NCI-H345 treated with DMSO at 0.1 percent for 48 hours (cell line): ENCODE data around the gene CYTH1.
"Not testable (repeated sequence)": the region's sequence is repeated elsewhere in the genome, so short reads cannot be mapped to it uniquely, and the experiment has no call there.

ENCODE experiments used
- DNase-seq: peaks from one replicate; lab custom pipeline; 2025; ENCODE audit not compliant: unreplicated experiment; lab: John Stamatoyannopoulos, UW

Gene CYTH1

DNA sequence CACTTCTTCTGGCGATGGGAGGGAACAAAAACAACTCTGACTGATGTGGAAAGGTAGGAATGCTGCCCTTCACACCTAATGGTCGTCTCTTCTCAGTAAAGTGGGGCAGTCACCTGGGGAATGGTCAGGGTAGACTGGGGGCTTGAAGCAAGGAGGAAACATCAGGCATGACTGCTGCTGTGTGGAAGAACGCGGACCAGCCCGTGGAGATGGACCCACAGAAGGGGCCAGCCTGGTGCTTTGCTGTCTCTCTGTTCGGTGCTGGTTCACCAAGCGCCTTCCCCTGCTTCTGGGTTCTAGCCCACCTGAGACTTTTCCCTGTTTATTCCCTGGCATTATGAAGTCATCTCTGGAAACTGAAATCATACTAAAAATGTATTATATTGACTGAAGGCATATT, 108.7 kb downstream of the CYTH1 start:
- DNase-seq = no peak

DNA sequence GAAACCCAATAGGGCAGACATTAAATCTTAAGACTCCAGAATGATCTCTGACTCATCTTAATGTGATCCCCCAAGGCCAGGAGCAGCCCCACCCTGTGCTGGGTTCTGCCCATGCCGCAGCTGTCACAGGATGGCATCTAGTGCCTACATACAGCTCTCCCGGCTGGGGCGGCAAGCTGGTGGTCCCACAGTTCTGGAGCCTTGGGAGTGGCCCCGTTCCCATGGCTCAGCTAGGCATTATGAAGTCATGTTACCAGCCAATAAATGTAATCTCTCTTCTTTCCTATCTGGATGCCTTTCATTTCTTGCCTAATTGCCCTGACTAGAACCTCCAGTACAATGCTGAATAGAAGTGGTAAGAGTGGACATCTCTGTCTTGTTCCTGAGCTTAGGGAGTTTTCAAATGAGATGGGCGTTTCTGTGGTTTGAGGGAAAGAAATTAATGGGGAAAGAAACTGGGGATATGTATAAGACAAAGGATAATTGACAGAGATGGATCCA, 109.2 kb downstream of the CYTH1 start:
- DNase-seq = no peak

- DNase-seq = no peak
These were observed 110.1 kb downstream of the CYTH1 start for GRCh38 chr17:78672005-78672404.

- DNase-seq = not testable (repeated sequence)
These were observed 110.4 kb downstream of the CYTH1 start for GRCh38 chr17:78671726-78672001.

DNA sequence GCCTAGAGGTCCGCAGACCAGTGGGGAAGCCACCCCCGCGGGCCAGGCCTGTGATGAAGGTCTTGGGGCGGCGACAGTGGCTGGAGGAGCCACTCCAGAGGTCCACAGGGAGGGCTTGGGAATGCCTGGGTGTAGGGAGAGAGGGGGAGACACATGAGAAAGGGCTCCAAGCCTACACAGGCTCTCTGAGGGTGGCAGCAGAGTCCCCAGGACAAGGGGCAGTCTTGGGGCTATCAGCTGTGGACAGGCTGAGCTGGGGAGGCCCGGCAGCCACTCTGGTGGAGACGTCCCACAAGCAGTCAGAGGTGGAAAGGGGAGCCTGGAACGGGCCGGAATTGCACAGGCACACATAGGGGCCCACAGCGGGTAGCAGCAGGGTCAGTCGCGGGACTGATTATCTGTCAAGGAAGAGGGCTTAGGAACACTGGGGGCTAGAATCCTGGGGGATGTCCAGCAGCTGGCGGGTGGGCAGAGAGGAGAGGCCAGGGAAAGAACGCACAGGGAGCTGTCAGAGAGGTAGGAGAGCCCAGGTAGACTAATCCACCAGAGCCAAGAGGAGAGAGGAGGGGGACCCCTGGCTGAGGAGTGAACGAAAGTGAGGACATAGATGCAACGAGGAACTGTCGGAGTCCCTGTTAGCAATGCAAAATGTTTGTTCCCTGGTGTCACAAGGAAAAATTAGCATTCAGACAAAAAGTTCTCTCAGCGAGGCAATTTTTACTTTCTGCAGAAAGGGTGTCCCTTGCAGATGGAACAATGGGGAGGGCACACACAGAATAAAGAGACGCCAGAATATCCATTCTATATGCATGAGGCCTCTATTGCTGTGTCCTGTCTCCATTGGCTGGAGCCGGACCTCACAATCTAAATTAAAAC, 111.0 kb downstream of the CYTH1 start:
- no peak for DNase-seq

- no peak for DNase-seq
These were observed 112.0 kb downstream of the CYTH1 start for GRCh38 chr17:78669975-78670518.

DNA sequence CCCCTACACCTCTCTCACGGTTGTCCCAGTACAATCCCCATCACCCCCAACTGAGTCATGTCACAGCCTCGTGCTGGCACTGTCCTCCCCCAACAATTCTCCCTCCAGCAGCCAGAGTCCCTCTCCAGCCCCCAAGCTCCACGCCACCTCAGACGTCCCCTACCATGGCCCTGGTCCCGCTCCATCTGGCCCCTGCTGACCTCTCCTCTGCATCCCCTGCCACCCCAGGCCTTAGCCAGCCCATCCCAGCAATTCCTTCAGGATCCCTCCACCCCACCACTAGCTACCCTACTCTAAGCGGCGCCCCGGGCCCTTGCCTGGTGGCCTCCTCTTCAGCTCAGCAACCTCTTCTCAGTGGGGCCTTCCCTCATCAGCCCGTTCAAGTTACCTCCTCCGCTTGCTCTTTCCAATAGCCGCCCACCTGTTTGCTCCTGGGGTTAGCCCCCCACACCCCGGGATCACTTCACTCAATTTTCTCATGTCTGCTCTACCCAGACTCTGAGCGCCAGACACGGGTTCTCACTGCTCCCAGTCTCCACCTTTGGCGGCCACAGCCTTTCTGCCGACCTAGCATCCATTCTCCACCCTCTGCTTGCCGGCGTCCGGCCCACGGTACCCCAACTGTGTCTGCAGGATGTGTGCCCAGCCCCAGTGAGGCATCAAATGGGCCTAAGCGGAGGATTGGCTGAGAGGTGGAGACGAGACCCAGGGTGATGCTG, 112.7 kb downstream of the CYTH1 start:
- DNase-seq = no peak

DNA sequence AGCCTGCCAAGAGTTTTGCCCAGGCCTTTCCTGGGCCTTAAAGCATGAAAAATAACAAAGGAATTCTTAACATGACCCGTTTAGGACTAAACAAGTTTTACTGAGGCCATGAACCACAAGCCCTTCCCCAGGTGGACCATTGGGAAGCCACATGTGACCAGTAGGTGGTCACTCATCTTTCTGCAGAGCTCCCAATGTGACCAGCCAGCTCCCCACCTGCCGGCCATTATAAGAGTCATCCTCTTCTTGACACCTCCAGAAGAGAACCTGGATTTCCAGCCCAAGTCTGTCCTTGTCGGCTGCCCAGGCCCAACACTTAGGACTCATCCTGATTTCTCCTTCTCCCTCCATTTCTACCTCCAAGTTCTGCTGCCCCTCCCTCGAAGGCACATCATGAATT, 113.2 kb downstream of the CYTH1 start:
- DNase-seq = no peak

- no peak for DNase-seq
These were observed 114.1 kb downstream of the CYTH1 start for GRCh38 chr17:78667741-78668640.

GRCh38 chr17:78667091-78667490, 115.0 kb downstream of the CYTH1 start:
- DNase-seq = no peak

GRCh38 chr17:78665952-78666920, 115.8 kb downstream of the CYTH1 start:
- DNase-seq = no peak

DNA sequence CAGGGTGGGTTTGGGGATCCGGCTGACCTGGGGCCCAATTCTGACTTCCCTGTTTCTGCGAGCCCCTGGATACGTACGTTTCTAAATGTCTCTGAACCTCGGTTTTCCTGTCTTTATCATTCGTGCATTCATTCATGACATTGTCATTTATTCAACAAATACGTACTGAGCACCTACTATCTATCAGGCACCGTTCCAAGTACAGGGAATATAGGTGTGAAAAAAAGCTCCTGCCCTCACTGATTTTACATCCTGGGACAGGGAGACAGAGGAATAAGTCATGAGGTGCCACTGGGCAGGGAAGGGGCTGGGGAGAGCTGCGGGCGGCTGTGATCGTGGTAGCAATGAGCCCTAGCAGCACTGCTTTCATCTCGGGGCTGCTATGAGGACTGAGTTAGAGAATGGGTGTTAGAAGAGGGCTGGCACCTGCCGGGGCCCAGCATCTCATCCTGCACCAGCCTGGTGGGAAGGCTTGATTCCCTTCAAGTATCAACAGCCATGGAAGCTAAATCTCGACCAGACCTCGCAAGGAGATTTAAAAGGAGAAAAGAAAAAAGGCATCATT, 116.6 kb downstream of the CYTH1 start:
- DNase-seq = no peak

DNA sequence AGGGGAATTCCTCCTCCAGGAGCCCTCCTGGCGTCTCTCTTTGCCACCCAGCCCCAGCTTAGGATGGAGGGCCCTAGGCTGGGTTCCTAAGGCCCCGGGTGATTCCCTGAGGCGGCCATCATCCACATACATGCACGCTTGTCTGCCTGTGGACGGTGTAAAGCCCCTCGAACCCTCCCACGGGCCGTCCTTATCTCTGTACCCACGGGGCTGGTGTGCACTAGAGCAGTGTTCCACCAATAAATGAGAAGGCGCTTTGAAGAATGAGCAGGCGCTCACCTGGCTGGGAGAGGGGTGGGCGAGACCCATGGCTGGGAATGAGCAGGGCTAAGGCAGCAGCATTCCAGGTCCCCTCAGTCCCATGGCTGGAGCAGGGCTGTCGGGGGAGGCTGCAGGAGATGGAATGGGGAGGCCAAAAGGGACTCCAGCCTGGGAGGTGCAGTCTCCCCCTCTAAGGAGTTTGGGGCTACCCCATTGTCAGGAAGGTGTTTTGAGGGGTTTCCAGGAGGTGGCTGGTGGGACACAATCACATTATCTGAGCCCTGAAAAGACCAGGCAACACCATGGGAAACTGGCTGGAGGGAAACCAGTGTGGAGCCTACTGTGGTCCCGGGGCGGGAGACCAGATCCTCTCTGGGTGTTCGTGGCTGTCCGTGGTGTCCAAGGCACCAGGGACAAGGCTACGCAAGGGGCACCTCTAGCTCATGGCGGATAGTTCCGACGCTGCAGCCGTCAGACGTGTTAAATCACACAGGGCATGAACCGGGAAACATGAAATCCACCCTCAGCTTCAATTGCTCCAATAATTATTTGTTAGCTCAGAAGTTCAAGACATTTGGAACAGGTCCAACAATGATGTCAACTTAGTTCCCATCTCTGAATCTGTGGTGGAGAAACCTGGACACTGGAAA, 117.3 kb downstream of the CYTH1 start:
- DNase-seq = no peak

DNA sequence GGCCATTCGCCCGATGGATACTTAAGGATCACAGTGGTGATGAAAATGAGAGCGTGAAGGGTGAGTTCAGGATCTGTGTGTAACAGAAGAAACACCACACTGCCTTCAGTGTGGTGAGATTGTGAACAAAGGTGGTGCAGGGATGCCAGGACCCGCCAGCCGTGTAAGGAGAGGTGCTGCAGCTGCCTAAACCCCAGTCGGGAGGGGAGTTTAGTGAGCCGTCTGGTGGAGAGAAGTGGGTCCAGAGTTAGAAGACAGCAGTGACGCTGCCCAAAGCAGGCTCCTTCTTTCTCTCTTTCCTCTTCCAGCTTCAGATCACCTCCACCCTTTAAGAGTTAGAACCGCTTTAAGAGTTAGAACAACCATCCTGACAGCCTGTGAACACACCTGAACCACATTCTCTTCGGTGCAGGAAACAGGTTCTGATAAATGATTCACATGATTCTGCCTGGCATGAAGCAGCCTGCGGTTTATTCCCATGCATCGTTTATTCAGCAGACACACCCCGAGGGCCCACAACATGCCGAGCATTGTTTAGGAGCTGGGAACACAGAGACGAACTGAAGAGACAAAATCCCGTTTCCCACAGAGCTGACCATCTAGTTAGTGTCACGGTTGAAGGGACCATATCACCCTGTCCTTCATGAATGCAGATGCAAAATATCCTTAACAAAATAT, 120.8 kb downstream of the CYTH1 start:
- no peak for DNase-seq

DNA sequence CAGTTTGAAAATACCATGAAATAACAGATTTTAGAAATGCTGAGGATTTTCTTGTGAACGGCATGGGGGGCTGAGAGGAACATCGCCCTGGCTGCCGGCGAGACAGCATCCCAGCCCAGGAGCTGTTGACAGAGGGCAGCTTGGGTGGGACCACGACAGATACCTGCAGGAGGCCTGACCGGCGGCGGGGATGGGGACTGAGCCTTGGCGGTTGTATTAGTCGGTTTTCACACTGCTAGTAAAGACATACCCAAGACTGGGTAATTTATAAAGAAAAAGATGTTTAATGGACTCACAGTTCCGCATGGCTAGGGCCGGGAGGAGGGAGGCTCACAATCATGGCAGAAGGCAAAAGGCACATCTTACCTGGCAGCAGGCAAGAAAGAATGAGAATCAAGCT, 122.5 kb downstream of the CYTH1 start:
- DNase-seq = no peak

DNA sequence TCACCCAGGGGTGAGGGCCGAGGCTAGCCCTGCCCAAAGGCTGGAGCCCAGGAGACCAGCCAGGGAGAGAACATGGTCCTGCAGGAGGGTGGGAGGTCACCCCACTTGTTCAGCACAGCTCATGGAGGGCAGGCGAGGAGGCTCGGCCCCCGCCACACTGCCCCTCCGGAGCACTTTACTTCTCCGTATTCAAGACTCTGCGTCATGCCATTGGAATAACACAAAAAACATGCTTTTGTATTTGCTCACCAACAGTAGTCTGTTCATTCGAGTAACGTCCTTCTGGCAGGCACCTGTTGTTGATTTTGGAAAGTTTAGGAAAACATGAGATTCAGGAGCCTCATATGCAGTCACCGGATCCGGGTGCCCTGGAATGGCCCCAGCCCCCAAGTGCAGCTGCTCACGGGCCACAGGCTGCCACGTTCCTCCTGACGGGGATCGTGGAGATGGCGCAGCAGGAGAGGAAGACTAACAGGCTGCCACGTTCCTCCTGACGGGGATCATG, 123.7 kb downstream of the CYTH1 start:
- DNase-seq = no peak

GRCh38 chr17:78655251-78655940, 126.7 kb downstream of the CYTH1 start:
- DNase-seq = no peak
